Activated T-helper 1 cell treated with anti-CD3 and anti-CD28 coated beads, Interleukin-2, amount 50 U/mL, for 16 hours (primary cell): ENCODE measurements around the gene IL4.

Experiments
- DNase-seq, 2 donors: peaks; one replicate each; pipeline ENCODE4 v3.0.0-alpha.2; 2020; ENCODE audit warnings: low read depth in 1 of 2, low spot score in 1 of 2

IL4 gene

DNA sequence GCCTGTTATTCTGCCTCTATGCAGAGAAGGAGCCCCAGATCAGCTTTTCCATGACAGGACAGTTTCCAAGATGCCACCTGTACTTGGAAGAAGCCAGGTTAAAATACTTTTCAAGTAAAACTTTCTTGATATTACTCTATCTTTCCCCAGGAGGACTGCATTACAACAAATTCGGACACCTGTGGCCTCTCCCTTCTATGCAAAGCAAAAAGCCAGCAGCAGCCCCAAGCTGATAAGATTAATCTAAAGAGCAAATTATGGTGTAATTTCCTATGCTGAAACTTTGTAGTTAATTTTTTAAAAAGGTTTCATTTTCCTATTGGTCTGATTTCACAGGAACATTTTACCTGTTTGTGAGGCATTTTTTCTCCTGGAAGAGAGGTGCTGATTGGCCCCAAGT is 301 bp upstream of the IL4 start:
- no peak for DNase-seq

DNA sequence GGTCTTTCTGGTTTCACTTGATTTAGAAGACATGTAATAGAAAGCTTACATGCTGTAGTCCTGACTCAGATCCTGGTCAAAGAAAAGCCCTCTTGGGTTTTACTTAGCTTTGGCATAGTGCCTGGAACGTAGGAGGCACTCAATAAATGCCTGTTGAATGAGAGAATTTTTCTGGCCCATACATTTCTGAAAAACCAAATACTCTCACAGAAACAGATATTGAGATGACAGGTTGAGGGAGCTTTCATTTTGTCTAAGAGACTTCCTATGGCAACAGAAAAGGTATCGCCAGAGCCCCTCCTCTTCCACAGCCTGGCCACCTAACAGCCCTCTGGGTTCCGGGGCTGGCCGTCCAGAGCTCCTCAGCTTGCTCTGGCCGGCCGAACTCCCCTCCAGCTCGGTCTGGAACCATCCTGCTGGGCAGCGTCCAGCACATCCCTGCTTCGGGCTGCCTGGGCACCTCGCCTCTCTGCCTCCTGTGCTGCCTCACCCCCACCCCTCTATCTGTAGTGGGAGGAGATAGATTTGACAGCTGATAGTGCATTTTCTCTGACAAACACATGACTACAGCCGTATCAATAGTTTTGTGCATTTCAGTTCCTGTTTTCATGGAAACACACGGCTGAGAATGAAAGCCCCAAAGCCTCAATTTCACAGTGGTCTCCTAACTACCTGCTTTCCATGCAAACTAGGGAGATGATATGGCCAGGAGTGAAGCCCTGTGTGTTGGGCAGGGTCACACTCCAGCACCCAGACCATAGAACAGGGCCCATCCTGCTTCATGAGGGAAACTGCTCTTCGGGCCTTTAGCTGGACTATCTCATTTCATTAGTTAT is 1.1 kb downstream of the IL4 start:
- no peak for DNase-seq

DNA sequence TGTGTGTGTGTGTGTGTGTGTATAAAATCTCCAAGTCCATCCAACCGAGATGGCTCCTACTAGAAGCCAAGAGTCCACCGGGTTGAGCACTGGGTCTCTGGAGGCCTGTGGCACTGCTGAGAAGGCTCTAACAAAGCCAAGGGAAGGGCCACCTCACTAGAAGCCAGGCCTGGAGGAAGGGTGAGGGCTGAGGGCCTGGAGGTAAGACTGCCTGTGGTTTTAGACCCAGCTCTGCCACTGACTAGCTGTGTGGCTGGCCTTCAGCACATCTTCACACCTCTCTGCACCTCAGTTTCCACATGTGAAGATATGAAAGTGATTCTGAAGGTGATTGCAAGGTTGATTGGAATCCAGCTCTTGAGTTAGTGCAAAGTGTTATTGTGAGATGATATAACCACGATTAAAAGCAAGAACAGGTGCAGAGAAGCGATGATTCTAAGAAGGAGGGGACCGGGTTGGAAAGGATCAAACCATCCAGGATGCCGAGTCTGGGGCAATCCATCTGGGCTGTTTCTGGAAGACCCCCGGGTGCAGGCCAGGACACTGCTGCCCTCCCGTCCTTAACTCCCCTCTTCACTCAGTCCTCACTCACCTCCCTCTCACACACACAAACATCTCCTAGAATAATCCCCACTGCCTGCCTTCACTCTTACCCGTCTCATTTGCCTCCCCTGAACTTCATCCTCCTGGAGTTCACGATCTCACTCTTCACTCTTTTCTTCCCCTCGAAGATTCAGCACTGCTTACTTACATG is 2.3 kb downstream of the IL4 start:
- DNase-seq: no peak

DNA sequence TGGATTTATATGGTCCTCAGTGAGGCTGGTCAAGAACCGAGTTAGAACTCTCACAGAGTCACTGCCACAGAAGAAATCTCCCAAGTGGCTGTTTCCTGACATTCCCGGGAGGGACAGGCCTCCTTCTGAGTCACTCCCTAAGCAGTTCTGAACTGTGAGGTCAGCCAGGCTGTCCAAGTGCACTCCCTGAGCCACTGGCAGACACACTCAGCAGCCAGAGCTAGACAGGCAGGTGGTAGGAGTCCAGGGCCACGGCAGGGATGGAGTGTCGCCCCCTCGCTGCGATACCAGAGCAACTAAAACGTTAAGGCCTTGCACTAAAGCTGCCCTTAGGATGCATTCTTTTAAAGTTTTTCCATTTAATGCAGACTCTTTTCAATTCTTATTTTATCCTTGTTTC is 3.4 kb downstream of the IL4 start:
- DNase-seq: no peak

DNA sequence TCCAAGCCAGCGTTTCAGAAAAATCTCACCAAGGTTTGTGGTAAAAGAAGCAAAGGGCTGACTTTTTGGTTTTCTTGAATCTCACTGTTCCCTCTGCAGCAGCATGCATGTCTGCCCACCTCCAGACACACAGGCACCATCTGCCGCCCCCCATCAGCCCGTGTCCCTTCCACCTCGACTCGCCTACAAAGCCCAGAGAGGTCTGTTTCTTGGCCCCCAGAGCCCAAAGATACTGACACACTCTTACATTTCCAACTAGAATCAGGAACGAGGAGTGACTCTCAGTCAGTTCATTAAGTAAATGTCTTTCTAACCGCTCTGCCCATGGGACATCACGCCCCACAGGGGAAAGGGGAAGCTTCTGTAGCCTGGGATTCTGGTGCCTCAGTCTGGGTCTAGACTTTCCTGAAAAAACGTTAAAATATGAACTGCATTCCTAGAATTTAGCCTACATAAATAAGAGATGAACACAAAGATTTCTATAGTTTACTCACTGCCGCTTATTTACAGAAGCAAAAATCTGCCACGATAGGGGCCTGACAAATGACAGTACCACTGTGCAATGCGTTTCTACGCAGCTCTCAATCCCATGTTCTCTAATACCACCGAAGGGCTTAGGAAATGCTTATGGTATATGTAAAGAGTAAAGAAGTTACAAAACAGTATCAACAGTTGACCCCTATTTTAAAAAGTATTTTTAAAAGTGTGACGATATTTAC is 4.1 kb downstream of the IL4 start:
- DNase-seq: no peak

DNA sequence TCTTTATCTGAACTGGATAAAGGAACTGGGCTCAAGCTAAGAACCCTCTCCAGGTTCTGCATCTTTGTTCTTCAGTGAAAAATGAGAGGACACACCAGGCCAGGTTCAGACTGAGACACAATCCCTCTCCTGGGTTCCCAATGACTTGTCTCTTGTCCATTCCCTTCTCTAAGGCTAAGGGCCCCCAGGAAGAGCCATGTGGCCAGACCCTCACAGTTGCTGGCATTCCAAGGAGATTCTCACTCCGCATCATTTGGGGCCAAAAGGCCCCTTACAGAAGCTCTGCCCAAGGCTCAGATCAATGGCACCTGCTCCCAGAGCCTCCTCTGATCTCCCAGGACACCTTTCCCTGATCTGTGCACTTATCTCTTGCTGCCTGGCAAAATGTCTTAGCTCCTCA is 4.9 kb downstream of the IL4 start:
- DNase-seq: no peak

DNA sequence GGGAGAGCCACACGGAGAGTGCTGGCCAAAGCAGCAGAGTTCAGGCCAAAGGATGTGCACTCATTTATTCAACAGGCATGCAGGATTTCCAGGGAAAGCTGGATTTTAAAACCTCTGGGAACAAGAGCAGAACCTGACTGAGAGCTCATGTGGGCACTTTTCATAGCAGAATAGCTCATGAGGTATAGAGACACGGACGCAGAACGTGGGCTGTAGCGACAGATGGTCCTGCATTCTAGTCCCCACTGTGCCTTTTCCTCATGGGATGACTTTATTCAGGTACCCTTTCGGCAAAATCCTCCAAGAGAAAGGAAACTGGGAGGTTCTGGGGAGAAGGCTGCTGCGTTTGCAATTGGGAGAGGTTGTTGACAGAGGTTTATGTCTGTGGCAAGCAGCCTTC is 5.4 kb downstream of the IL4 start:
- no peak for DNase-seq

DNA sequence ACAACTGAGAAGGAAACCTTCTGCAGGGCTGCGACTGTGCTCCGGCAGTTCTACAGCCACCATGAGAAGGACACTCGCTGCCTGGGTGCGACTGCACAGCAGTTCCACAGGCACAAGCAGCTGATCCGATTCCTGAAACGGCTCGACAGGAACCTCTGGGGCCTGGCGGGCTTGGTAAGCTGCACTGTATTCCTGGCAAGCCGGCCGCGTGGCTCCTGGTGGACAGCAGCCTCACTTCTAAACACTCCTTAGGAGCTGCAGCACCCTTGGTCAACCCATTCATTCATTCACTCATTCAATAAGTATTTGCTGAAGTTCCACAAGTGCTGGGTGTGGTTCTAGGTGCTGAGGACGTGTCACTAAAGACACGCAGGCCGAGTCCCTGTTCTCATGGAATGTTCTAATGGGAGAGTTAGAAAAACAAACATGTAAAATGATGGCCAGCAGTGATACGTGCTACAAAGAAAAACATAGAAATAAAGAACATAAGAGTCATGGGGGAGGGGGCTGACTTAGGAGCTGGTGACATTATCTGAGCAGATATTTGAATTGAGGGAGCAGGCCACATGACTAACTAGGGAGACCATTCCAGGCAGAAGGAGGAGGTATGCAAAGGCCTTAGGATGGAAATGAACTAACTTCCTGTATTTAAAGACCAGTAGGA is 6.1 kb downstream of the IL4 start:
- DNase-seq: no peak

DNA sequence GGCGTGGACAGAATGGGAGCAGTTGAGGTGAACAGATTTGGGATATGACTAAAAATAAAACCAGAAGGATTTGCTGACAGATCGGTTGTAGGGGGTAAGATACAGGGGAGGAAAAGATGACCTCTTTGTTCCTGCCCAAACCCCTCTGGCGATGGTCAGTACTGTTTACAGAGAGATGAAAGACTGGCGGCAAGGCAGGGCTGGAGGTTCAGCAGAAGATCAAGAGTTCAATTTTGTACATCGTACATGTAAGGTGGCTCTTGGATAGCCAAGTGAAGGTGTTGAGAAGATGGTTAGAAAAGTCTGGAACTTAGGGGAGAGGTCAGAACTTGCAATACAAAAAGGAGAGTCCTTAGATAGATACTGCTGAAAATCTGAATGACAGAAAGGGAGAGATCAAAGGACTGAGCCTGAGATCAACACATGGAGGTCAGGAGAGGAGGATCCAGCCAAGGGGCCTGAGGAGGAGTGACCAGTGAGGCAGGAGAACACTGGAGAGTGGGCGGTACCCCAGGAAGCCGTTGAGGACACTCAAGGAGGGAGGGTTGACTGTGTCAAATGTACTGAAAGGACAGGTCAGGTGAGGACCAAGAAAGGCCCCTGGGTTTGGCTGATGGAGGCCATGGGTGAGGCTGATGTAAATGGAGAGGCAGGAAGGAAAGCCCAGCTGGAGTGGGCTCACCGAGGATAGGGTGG is 7.1 kb downstream of the IL4 start:
- no peak for DNase-seq

DNA sequence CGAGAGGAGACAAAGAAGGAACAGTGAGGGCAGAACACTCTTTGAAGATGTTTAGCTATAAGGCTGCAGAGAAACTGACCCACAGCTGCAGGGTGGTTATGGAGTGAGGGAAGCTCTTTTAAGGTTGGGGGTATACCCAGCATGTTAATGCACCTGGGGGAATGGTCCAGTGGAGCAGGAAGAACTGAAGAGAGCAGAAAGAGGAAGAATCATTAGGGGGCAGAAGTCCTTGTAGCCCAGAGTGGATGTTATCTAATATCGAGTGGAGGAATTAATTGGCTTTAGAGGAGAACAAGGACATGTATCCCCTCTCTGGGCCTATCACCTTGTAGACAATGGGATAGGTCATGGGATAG is 7.7 kb downstream of the IL4 start:
- no peak for DNase-seq

DNA sequence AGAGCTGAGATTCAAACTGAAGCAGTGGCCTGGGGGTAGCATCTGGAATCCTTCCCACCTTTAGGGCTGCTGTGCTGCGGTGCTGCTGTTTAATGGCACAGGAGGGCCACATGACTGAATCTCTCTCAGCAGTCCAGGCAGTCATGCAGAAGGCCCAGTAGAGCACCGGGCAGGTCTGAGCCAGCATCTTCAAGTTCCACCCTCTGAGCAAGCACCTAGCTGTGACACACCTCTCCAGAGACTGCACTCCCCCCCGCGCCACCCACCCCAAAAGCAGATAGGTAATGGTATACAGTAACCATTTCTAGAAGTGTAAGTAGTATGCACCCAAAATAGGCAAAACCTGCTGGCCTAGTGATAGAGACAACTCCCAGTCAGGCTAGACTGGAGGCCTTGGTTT is 8.2 kb downstream of the IL4 start:
- DNase-seq: no peak

DNA sequence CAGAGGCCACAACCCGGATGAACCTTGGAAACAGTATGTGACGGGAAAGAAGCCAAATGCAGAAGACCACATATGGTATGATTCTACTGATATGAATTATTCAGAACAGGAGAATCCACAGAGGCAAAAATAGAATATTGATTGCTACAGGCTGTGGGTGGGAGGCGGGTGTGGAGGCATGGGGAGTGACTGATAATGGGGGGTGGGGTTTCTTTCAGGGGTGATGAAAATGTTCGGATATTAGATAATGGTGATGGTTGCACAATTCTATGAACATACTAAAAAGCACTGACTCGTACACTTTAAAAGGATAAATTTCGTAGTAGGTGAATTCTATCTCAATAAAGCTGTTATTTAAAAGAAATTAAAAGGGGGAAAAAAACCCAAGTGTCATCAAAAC is 10.7 kb downstream of the IL4 start:
- no peak for DNase-seq

DNA sequence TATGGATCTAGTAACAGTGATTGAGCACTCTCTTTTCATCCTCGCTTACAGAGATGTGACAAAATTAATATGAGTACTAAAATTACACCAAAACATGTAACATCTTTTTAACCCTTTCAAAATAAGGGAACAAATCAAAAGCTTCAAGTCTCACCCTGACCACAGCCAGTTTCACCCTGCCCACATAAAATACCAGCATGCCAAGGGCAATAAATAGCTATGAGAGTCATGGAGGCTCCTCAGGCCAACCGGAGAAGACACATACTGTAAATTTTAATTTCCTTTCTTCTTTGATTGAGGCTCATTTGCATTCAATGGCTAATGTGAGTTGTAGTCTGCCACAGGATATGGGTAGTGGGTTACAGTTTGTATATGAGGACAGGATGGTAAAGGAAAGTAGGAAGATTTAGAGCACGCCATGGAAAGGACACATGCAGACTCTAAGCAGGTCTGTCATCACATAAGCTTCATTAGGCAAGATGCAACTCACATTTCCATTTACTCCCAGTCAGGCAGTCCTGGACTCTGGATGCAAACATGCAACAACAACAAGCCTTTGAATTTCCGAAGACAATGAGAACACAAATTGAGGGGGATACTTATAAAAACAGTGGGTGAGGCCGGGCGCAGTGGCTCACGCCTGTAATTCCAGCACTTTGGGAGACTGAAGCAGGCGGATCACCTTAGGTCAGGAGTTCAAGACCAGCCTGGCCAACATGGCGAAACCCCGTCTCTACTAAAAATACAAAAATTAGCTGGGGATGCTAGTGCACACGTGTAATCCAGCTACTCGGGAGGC is 11.3 kb downstream of the IL4 start:
- DNase-seq: no peak

DNA sequence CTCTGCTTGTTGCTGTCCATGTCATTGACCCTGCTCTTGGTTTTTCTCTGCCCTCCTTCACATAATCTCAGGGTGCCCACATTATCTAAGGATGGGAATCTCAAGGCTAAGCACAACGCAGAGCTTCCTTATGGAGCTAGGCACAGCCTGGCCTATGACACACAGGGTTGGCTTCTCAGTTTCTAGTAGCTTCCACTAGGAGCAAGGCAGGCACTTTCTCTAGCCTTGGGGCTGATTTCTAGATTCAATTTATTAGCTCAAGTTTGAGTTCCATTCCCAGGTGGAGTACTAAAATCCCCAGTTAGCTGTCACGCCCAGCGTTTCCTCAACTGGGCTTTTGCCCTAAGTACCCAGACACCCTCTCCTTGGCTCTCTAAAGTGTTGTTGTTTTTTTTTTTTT is 12.4 kb downstream of the IL4 start:
- DNase-seq: no peak

DNA sequence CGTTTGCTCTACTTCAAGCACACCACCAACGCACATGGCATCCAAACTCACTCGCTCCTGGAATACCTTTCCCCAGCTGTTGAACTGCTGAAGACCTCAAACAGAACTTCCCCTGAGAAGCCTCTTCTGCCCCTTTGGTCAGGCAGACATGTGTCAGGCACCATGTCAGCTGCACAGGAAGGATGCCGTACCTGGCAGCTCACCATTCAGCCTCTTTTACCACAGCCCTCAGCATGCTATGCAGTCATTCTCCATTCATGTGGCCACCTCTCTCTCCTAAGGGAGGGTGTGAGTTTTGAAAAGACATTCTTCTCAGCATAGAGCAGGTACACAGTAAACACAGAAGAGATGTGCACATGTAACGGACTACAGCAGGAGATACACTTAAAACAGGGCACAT is 14.2 kb downstream of the IL4 start:
- no peak for DNase-seq

DNA sequence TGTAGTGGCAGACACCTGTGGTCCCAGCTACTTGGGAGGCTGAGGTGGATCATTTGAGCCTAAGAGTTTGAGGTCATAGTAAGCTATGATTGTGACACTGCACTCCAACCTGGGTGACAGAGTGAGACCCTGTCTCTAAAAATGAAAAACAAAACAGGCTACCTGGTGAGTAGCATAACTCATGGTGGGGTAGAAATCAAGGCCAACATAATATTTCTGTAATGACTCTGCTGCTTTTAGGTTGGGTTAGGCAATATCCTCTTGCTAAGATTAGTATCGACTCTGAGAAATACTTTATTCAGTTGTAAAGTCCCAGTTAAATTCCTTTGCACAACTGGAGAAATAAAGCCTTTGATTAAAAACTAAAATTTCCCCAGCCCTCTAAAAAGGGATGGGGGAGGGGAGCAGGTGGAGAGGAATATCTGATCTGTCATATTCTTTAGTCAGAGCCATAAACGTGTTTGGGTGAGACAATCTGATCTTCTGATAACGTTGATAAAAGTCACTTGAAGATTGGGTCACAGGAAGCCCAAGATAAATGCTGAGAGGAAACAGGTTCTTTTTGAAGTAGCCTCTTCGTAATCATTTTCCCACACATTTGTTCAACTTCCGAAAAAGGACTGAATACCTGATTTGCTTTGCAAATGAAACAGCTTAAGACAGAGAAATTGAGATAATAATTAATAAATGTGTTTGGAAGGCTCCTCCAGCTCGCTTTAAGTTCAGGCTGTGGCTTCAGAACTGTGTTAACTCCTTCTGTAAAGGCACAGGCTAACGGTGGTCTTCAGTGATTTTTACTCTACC is 14.9 kb downstream of the IL4 start:
- no peak for DNase-seq

DNA sequence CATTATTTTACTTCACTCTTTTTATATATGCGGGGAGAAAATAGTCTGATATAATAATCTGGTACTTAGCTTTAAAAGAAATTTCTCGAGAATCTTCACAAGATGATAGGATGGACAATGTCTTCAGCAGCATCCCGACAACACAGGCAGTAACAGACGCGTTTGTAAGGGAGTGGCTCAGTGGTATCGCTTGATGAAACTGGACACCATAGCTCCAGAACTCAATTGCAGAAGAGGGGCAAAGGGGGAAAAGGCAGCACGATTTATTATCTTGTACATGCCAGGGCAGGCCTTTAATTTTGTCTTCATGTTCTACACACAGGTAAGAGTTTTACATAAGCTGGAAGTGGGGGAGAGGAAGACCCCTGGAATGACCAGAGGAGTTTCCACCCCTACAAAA is 15.7 kb downstream of the IL4 start:
- no peak for DNase-seq

DNA sequence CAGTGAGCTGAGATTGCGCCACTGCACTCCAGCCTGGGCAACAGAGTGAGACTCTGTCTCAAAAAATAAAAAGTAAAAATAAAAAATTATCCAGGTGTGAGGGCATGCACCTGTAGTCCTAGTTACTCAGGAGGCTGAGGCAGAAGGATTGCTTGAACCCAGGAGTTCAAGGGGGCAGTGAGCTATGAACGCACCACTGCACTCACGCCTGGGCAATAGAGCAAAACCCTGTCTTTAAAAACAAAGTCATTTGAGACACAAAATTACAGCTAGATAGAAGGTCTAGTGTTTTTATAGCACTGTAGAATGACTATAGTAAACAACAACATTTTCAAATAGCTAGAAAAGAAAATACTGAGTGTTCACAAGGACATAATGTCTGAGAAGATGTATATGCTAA is 16.4 kb downstream of the IL4 start:
- no peak for DNase-seq
